ENCODE data around the gene PIAS1. TPM values are rescaled to one million over a fixed set of nuclear protein-coding genes. Genes with fewer than 3 reads are reported as not detected.
"Not testable (repeated sequence)": the region's sequence is repeated elsewhere in the genome, so short reads cannot be mapped to it uniquely, and the experiment has no call there.

PIAS1 gene
- total RNA-seq, 4 donors from 2014 or later, result 19.9 to 69.2 (median 26.6) TPM

GRCh38 chr15:68223171-68223570 is 169.1 kb downstream of the PIAS1 start:
- Histone ChIP-seq H3K4me1 (peaks cover 6 to 17% (median 9%) of the 10 kb centered on the region in 3 donors), H3K36me3 (peaks cover 0 to 10% (median 0%) of the 10 kb centered on the region in 3 donors), H3K27ac (no peak overlapping the region), H3K27me3 (no peaks in the 10 kb centered on the region), H3K4me3 (no peak overlapping the region), H3K9me3 (no peaks in the 10 kb centered on the region)
- WGBS, 2 donors, result 94 to 96% methylated on average over 6 of the region's 6 CpGs
- no peak for DNase-seq
- no peak for TF ChIP-seq CTCF (IDR thresholded peaks at IDR 0.05)
- TF ChIP-seq POLR2A (IDR thresholded peaks at IDR 0.05), result no peak
- intact Hi-C loops (cut with DNase I), result no loop called here

GRCh38 chr15:68224108-68224507 is 170.0 kb downstream of the PIAS1 start:
- no peaks in the 10 kb centered on the region for H3K9me3 ChIP-seq
- H3K4me3 ChIP-seq, result no peak overlapping the region
- intact Hi-C loops (cut with DNase I), result no loop called here
- TF ChIP-seq CTCF (IDR thresholded peaks at IDR 0.05), result no peak
- TF ChIP-seq POLR2A (IDR thresholded peaks at IDR 0.05), result no peak
- DNase-seq, result no peak
- H3K4me1 ChIP-seq, result peaks cover 13 to 26% (median 15%) of the 10 kb centered on the region in 3 donors
- H3K36me3 ChIP-seq, result peaks cover 0 to under 1% (median 0%) of the 10 kb centered on the region in 3 donors
- no peak overlapping the region for H3K27ac ChIP-seq
- no peaks in the 10 kb centered on the region for H3K27me3 ChIP-seq
- 85 to 90% methylated on average over 3 of the region's 3 CpGs for WGBS, 2 donors

- intact Hi-C loops (cut with DNase I), result no loop called here
- Histone ChIP-seq H3K27ac (no peak overlapping the region), H3K9me3 (no peaks in the 10 kb centered on the region), H3K4me3 (no peak overlapping the region), H3K27me3 (no peaks in the 10 kb centered on the region), H3K4me1 (peaks cover 13 to 26% (median 15%) of the 10 kb centered on the region in 3 donors), H3K36me3 (no peaks in the 10 kb centered on the region)
- 55 to 56% methylated on average over 2 to 3 of the region's 3 CpGs for WGBS, 2 donors
- TF ChIP-seq CTCF (IDR thresholded peaks at IDR 0.05) (no peak), POLR2A (IDR thresholded peaks at IDR 0.05) (no peak)
- no peak for DNase-seq
Measured at GRCh38 chr15:68224546-68225250, 170.6 kb downstream of the PIAS1 start.

- H3K4me1 ChIP-seq, result peaks cover 18 to 34% (median 19%) of the 10 kb centered on the region in 3 donors
- H3K27ac ChIP-seq; H3K36me3 ChIP-seq; H3K27me3 ChIP-seq; H3K9me3 ChIP-seq; H3K4me3 ChIP-seq; DNase-seq; intact Hi-C loops (cut with DNase I): not testable (repeated sequence)
- WGBS, 2 donors, result 97 to 100% methylated on average over 4 of the region's 4 CpGs
Measured at GRCh38 chr15:68225442-68225841, 171.3 kb downstream of the PIAS1 start.

GRCh38 chr15:68227643-68228142 is 173.6 kb downstream of the PIAS1 start:
- DNase-seq, result no peak
- no peaks in the 10 kb centered on the region for H3K9me3 ChIP-seq
- H3K36me3 ChIP-seq, result no peaks in the 10 kb centered on the region
- peaks cover 18 to 40% (median 19%) of the 10 kb centered on the region in 3 donors for H3K4me1 ChIP-seq
- intact Hi-C loops (cut with DNase I), result no loop called here
- TF ChIP-seq CTCF (IDR thresholded peaks at IDR 0.05) (no peak), POLR2A (IDR thresholded peaks at IDR 0.05) (no peak)
- H3K4me3 ChIP-seq, result peak overlapping the region in 2 of 4 donors; percentile 87 to 92
- peaks cover 0 to 22% (median 0%) of the 10 kb centered on the region in 4 donors for H3K27me3 ChIP-seq
- no peak overlapping the region for H3K27ac ChIP-seq
- WGBS, 2 donors, result 55 to 60% methylated on average over 7 to 9 of the region's 9 CpGs
